OCI-LY7 (cell line): ENCODE measurements around the gene CEP290.

Source experiments
- EZH2phosphoT487 ChIP-seq: fragments of 200-600 bp; sonication (generic); IDR thresholded peaks from 2 replicates; pipeline ENCODE4 v1.6.1; 2018; ENCODE audit warnings: low read depth, borderline replicate concordance, mild to moderate bottlenecking, mixed run types, antibody characterized with exemption, low read length, moderate library complexity, mixed read lengths
- TF ChIP-seq, protein P1 (sequence below): fragments of 200-600 bp; sonication (generic); conservative IDR thresholded peaks from 2 replicates; pipeline ENCODE4 v1.5.1; 2014; ENCODE audit warnings: mild to moderate bottlenecking, antibody characterized with exemption, low read length, moderate library complexity, mixed read lengths

DNA sequence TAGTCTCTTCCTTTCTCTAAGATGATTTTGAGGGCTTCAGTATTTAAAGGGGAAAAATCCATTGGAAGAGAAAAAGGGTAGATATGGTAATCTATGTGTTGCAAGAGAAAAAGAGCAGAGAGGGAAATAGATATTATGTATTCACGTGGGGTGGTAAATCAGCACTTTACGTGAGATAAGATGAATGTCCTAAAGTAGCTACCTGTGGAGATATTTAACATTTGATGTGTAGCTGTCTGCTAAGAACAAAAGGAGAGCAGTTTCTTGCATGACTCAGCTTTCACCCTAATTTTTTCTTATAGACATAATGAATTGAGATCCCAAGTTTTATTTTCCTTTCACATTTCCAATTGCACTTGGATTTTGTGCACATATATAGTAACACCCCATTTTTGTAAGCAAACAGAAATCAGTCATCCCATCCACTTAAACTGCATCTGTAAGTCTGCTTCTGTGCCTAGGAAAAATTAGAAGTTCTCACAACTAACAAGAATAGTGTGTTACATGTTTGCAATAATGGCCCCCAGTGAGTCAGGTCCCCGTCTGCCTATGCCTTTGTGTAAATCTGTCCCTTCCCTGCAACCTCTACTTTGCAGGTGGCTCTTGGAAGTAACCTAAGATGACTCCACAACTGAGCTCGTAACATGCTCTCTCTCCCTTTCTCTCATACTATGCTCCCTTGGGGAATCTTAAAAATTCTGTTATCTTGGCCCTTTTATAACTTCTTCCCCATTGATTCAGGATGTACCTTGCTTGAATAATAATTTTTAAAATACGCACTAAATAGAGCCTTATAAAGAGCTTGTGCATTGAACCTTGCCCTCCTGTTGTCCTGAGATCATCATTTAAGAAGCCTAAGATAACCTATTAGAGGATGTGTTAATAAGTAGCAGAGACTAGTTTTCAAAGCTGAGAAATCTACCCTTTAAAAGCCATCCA, 3.9 kb upstream of the CEP290 start:
- TF ChIP-seq, protein P1, sequence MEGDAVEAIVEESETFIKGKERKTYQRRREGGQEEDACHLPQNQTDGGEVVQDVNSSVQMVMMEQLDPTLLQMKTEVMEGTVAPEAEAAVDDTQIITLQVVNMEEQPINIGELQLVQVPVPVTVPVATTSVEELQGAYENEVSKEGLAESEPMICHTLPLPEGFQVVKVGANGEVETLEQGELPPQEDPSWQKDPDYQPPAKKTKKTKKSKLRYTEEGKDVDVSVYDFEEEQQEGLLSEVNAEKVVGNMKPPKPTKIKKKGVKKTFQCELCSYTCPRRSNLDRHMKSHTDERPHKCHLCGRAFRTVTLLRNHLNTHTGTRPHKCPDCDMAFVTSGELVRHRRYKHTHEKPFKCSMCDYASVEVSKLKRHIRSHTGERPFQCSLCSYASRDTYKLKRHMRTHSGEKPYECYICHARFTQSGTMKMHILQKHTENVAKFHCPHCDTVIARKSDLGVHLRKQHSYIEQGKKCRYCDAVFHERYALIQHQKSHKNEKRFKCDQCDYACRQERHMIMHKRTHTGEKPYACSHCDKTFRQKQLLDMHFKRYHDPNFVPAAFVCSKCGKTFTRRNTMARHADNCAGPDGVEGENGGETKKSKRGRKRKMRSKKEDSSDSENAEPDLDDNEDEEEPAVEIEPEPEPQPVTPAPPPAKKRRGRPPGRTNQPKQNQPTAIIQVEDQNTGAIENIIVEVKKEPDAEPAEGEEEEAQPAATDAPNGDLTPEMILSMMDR, result no peak
- no peak for TF ChIP-seq EZH2phosphoT487
